Heart left ventricle (tissue), 13 donors: ENCODE results near the gene FAM53B.

Experiments used
- CTCF ChIP-seq, 12 donors: fragments of 200-600 bp; sonication (generic) in 4 of 12; IDR thresholded peaks; one replicate each; pipeline versions ENCODE4 v1.5.0 to v1.8.0; 2018 to 2022; ENCODE audit warnings: antibody characterized with exemption in 12 of 12, mild to moderate bottlenecking in 5 of 12
- POLR2A ChIP-seq, 2 donors: fragments of 450-650 bp; IDR thresholded peaks; one replicate each; pipeline ENCODE4 v1.6.1; 2017; ENCODE audit warnings: antibody characterized with exemption in 2 of 2, mild to moderate bottlenecking in 2 of 2, moderate library complexity in 2 of 2
- donor health status: ischemic (EF 13 %, LVEDD 7.1; RV severe dilation, severe dysfunction).
- donor health status: DM: no; HTN: yes; CAD: no.
- donor health status: DM: no; HTN: no; CAD: no.
- donor health status: ischemic (EF 25% LVEDD 6.9; RV normal size, moderate dysfunction).
- donor health status: ischemic (EF 25% LVEDD 5.7; RV mildly dilated, moderate dysfunction).
- donor health status: ischemic (EF 35%, LVEDD 5.7; RV mildly dilated, moderate dysfunction).
- donor health status: nonischemic (EF 11% LVEDD 7.7; RV severe dilation, severe dysfunction).
- donor health status: DM: yes; HTN: yes; CAD: no.
- donor health status: PGD.
- donor health status: ischemic (EF 29% LVEDD 5.4; RV normal size, mild dysfunction).
- donor health status: nonischemic (EF 23%, LVEDD 6.1; RV moderate dilation, normal function).

GRCh38 chr10:124755581-124755980 lies 11.4 kb upstream of the FAM53B start:
- TF ChIP-seq CTCF (IDR thresholded peaks at IDR 0.05) (no peak), POLR2A (IDR thresholded peaks at IDR 0.05) (no peak)
